ENCODE results near the gene C11orf68.

The C11orf68 gene

DNA sequence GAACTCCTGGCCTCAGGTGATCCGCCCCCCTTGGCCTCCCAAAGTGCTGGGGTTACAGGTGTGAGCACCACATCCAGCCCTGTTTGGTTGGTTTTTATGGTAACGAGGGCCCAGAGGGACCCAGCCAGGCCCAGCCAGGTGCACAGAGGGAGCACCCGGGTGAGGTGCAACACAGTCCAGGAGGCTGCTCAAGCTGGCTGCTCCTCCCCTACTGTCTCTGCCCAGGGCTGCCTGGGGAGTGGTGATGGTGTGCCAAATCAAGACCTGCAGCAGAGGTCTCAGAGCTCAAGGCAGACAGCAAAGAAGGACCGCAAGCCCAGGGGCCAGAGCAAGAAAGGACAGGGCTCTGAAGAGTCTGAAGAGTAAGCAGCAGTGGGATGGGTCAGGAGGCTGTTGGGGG lies 27.8 kb upstream of the C11orf68 start:
- Histone ChIP-seq H4K8ac (ENCODE audit: low read depth, low read length) (no peak overlapping the region), H2BK15ac (replicated peaks; ENCODE audit: low read depth) (no peak overlapping the region), H3K56ac (ENCODE audit: low read length) (no peak overlapping the region), H4K5ac (ENCODE audit: low read length) (no peak overlapping the region), H3K27ac (ENCODE audit: low read depth, low read length) (no peak overlapping the region), H2AK5ac (ENCODE audit: low read length) (no peak overlapping the region), H3K79me2 (ENCODE audit: control insufficient read depth, insufficient read depth, low read length) (no peaks in the 10 kb centered on the region), H3K36me3 (ENCODE audit: control insufficient read depth, insufficient read depth, low read length) (no peaks in the 10 kb centered on the region), H3K4me1 (ENCODE audit: control insufficient read depth, low read depth, low read length) (peaks cover 3% of the 10 kb centered on the region), H3K27me3 (ENCODE audit: insufficient read depth, low read length, poor library complexity) (no peaks in the 10 kb centered on the region), H3K79me1 (ENCODE audit: low read length) (no peaks in the 10 kb centered on the region), H3K9ac (ENCODE audit: low read length) (no peak overlapping the region), H3K4me3 (ENCODE audit: low read length) (no peak overlapping the region), H3K23ac (ENCODE audit: low read length) (no peak overlapping the region), H3K4me2 (ENCODE audit: low read length) (no peak overlapping the region), H3K18ac (ENCODE audit: low read length) (no peak overlapping the region), H2BK5ac (ENCODE audit: low read length) (no peak overlapping the region), H2BK120ac (ENCODE audit: low read depth, low read length) (no peak overlapping the region), H3K4ac (ENCODE audit: low read depth, low read length) (no peak overlapping the region)
- DNase-seq, result no peak
- no CpG with 5 or more reads among the region's 4 CpGs for whole genome bisulfite sequencing (ENCODE audit: extremely low coverage, insufficient coverage, low lambda C conversion rate)

DNA sequence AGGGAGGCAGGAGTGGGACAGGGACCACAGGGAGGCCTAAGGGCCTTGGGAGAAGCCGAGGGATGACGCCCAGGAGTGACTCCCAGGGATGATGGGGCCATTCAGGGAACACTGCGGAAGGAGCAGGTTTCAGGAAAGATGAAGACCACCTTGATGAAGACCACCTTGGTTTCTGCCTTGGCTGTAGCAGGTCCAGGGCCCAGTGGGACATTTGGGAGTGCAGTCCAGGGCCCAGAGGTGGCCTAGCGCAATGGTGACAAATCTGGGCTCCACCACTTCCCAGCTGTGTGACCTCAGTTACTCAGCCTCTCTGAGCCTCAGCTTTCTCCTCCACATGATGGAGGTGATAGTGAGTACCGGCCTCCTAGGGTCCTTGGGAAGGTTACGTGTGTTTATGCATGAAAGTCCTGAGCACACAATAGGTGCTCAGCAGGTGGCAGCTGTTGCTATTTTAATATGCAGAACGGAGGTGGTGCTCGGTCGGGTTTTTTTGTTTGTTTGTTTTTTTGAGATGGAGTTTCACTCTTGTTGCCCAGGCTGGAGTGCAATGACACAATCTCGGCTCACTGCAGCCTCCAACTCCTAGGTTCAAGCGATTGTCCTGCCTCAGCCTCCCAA lies 27.2 kb upstream of the C11orf68 start:
- Histone ChIP-seq H3K4me3 (ENCODE audit: low read length) (no peak overlapping the region), H3K23ac (ENCODE audit: low read length) (no peak overlapping the region), H3K4ac (ENCODE audit: low read depth, low read length) (no peak overlapping the region), H4K5ac (ENCODE audit: low read length) (no peak overlapping the region), H3K18ac (ENCODE audit: low read length) (no peak overlapping the region), H3K79me1 (ENCODE audit: low read length) (no peaks in the 10 kb centered on the region), H2AK5ac (ENCODE audit: low read length) (no peak overlapping the region), H3K27me3 (ENCODE audit: insufficient read depth, low read length, poor library complexity) (no peaks in the 10 kb centered on the region), H3K36me3 (ENCODE audit: control insufficient read depth, insufficient read depth, low read length) (no peaks in the 10 kb centered on the region), H2BK120ac (ENCODE audit: low read depth, low read length) (no peak overlapping the region), H3K27ac (ENCODE audit: low read depth, low read length) (no peak overlapping the region), H3K9ac (ENCODE audit: low read length) (no peak overlapping the region), H3K4me2 (ENCODE audit: low read length) (no peak overlapping the region), H2BK5ac (ENCODE audit: low read length) (no peak overlapping the region), H2BK15ac (replicated peaks; ENCODE audit: low read depth) (no peak overlapping the region), H3K4me1 (ENCODE audit: control insufficient read depth, low read depth, low read length) (peaks cover 3% of the 10 kb centered on the region), H4K8ac (ENCODE audit: low read depth, low read length) (no peak overlapping the region), H3K79me2 (ENCODE audit: control insufficient read depth, insufficient read depth, low read length) (no peaks in the 10 kb centered on the region), H3K56ac (ENCODE audit: low read length) (peak overlapping the region; percentile 35)
- DNase-seq, result peak; percentile 68
- no CpG with 5 or more reads among the region's 11 CpGs for WGBS (ENCODE audit: extremely low coverage, insufficient coverage, low lambda C conversion rate)

GRCh38 chr11:65945430-65945911 lies 26.6 kb upstream of the C11orf68 start, which contains the start of gene TSGA10IP:
Gene TSGA10IP, plus strand, starts transcription at chr11:65945480. Its CDS starts 196 bp downstream, at chr11:65945676.
- no peaks in the 10 kb centered on the region for H3K79me2 ChIP-seq (ENCODE audit: control insufficient read depth, insufficient read depth, low read length)
- H3K4me2 ChIP-seq (ENCODE audit: low read length), result no peak within 1 kb of the TSS
- peak within 1 kb of the TSS; percentile 35 for H3K56ac ChIP-seq (ENCODE audit: low read length)
- no peak within 1 kb of the TSS for H4K8ac ChIP-seq (ENCODE audit: low read depth, low read length)
- H3K27me3 ChIP-seq (ENCODE audit: insufficient read depth, low read length, poor library complexity), result no peaks in the 10 kb centered on the region
- H3K79me1 ChIP-seq (ENCODE audit: low read length), result no peaks in the 10 kb centered on the region
- H2BK5ac ChIP-seq (ENCODE audit: low read length), result no peak within 1 kb of the TSS
- no peak within 1 kb of the TSS for H3K18ac ChIP-seq (ENCODE audit: low read length)
- no CpG with 5 or more reads among the region's 13 CpGs for WGBS (ENCODE audit: extremely low coverage, insufficient coverage, low lambda C conversion rate)
- no peak within 1 kb of the TSS for H3K4ac ChIP-seq (ENCODE audit: low read depth, low read length)
- no peak within 1 kb of the TSS for H2BK120ac ChIP-seq (ENCODE audit: low read depth, low read length)
- H2BK15ac ChIP-seq (replicated peaks; ENCODE audit: low read depth), result no peak within 1 kb of the TSS
- no peaks in the 10 kb centered on the region for H3K36me3 ChIP-seq (ENCODE audit: control insufficient read depth, insufficient read depth, low read length)
- H3K4me1 ChIP-seq (ENCODE audit: control insufficient read depth, low read depth, low read length), result peaks cover 3% of the 10 kb centered on the region
- no peak within 1 kb of the TSS for H3K27ac ChIP-seq (ENCODE audit: low read depth, low read length)
- peak; percentile 81 for DNase-seq
- H4K5ac ChIP-seq (ENCODE audit: low read length), result no peak within 1 kb of the TSS
- no peak within 1 kb of the TSS for H3K9ac ChIP-seq (ENCODE audit: low read length)
- H3K23ac ChIP-seq (ENCODE audit: low read length), result no peak within 1 kb of the TSS
- H2AK5ac ChIP-seq (ENCODE audit: low read length), result no peak within 1 kb of the TSS
- H3K4me3 ChIP-seq (ENCODE audit: low read length), result no peak within 1 kb of the TSS

DNA sequence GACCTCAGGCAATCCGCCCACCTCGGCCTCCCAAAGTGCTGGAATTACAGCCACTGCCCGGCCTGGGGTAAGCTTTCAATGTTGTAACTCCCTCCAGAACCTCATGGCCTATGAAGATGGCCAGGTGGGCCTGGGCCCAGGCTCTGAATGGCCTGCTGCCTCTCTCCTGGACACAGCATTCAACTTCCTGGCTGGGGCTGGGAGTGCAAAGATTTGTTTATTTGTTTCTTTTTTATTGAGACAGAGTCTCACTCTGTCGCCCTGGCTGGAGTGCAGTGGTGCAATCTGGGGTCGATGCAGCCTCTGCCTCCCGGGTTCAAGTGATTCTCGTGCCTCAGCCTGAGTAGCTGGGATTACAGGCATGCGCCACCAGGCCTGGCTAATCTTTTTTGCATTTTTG lies 25.9 kb upstream of the C11orf68 start:
- Histone ChIP-seq H2BK120ac (ENCODE audit: low read depth, low read length) (no peak overlapping the region), H3K9ac (ENCODE audit: low read length) (no peak overlapping the region), H3K27me3 (ENCODE audit: insufficient read depth, low read length, poor library complexity) (no peaks in the 10 kb centered on the region), H3K36me3 (ENCODE audit: control insufficient read depth, insufficient read depth, low read length) (no peaks in the 10 kb centered on the region), H4K8ac (ENCODE audit: low read depth, low read length) (no peak overlapping the region), H3K18ac (ENCODE audit: low read length) (no peak overlapping the region), H2BK5ac (ENCODE audit: low read length) (no peak overlapping the region), H2BK15ac (replicated peaks; ENCODE audit: low read depth) (no peak overlapping the region), H3K79me1 (ENCODE audit: low read length) (no peaks in the 10 kb centered on the region), H3K4me2 (ENCODE audit: low read length) (no peak overlapping the region), H3K79me2 (ENCODE audit: control insufficient read depth, insufficient read depth, low read length) (no peaks in the 10 kb centered on the region), H4K5ac (ENCODE audit: low read length) (no peak overlapping the region), H3K4me1 (ENCODE audit: control insufficient read depth, low read depth, low read length) (peaks cover 3% of the 10 kb centered on the region), H3K4ac (ENCODE audit: low read depth, low read length) (no peak overlapping the region), H3K23ac (ENCODE audit: low read length) (no peak overlapping the region), H3K56ac (ENCODE audit: low read length) (no peak overlapping the region), H3K4me3 (ENCODE audit: low read length) (no peak overlapping the region), H2AK5ac (ENCODE audit: low read length) (no peak overlapping the region), H3K27ac (ENCODE audit: low read depth, low read length) (no peak overlapping the region)
- no CpG with 5 or more reads among the region's 8 CpGs for WGBS (ENCODE audit: extremely low coverage, insufficient coverage, low lambda C conversion rate)
- DNase-seq, result no peak

GRCh38 chr11:65944191-65944590 lies 25.3 kb upstream of the C11orf68 start:
- H3K4me1 ChIP-seq (ENCODE audit: control insufficient read depth, low read depth, low read length), result peaks cover 3% of the 10 kb centered on the region
- no peak overlapping the region for H3K4me3 ChIP-seq (ENCODE audit: low read length)
- H3K79me1 ChIP-seq (ENCODE audit: low read length), result no peaks in the 10 kb centered on the region
- no peak overlapping the region for H2BK120ac ChIP-seq (ENCODE audit: low read depth, low read length)
- no peaks in the 10 kb centered on the region for H3K27me3 ChIP-seq (ENCODE audit: insufficient read depth, low read length, poor library complexity)
- no peak overlapping the region for H3K56ac ChIP-seq (ENCODE audit: low read length)
- no peak overlapping the region for H3K9ac ChIP-seq (ENCODE audit: low read length)
- H3K36me3 ChIP-seq (ENCODE audit: control insufficient read depth, insufficient read depth, low read length), result no peaks in the 10 kb centered on the region
- no peak overlapping the region for H3K4ac ChIP-seq (ENCODE audit: low read depth, low read length)
- no peak overlapping the region for H4K8ac ChIP-seq (ENCODE audit: low read depth, low read length)
- H4K5ac ChIP-seq (ENCODE audit: low read length), result no peak overlapping the region
- DNase-seq, result no peak
- no peak overlapping the region for H3K27ac ChIP-seq (ENCODE audit: low read depth, low read length)
- H2BK5ac ChIP-seq (ENCODE audit: low read length), result no peak overlapping the region
- WGBS (ENCODE audit: extremely low coverage, insufficient coverage, low lambda C conversion rate), result no CpG with 5 or more reads among the region's 8 CpGs
- H3K4me2 ChIP-seq (ENCODE audit: low read length), result no peak overlapping the region
- H2AK5ac ChIP-seq (ENCODE audit: low read length), result no peak overlapping the region
- no peaks in the 10 kb centered on the region for H3K79me2 ChIP-seq (ENCODE audit: control insufficient read depth, insufficient read depth, low read length)
- H3K18ac ChIP-seq (ENCODE audit: low read length), result no peak overlapping the region
- no peak overlapping the region for H3K23ac ChIP-seq (ENCODE audit: low read length)
- H2BK15ac ChIP-seq (replicated peaks; ENCODE audit: low read depth), result no peak overlapping the region

DNA sequence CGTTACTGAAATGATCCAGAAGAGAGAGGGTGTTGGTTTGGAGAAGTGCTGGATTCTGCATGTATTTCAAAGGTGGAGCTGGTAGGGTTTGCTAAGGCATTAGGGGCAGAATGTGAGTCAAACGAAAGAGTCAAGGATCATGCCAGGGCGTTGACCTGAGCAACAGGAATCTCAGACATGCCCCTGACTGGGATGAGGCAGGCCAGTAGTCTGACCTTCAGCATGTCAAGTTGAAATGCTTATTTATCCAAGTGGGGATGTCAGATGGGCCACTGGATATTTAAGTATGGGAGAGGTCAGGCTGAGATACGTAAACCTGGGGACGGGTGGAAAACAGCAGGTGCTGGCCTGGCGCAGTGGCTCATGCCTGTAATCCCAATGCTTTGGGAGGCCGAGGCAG lies 23.7 kb upstream of the C11orf68 start:
- no peak overlapping the region for H4K8ac ChIP-seq (ENCODE audit: low read depth, low read length)
- H4K5ac ChIP-seq (ENCODE audit: low read length), result no peak overlapping the region
- H3K9ac ChIP-seq (ENCODE audit: low read length), result no peak overlapping the region
- no peak overlapping the region for H2BK120ac ChIP-seq (ENCODE audit: low read depth, low read length)
- H3K4me2 ChIP-seq (ENCODE audit: low read length), result no peak overlapping the region
- H2BK5ac ChIP-seq (ENCODE audit: low read length), result no peak overlapping the region
- no peak for DNase-seq
- H2AK5ac ChIP-seq (ENCODE audit: low read length), result no peak overlapping the region
- no peaks in the 10 kb centered on the region for H3K36me3 ChIP-seq (ENCODE audit: control insufficient read depth, insufficient read depth, low read length)
- H2BK15ac ChIP-seq (replicated peaks; ENCODE audit: low read depth), result no peak overlapping the region
- no peak overlapping the region for H3K56ac ChIP-seq (ENCODE audit: low read length)
- peaks cover 3% of the 10 kb centered on the region for H3K4me1 ChIP-seq (ENCODE audit: control insufficient read depth, low read depth, low read length)
- no peaks in the 10 kb centered on the region for H3K79me1 ChIP-seq (ENCODE audit: low read length)
- H3K79me2 ChIP-seq (ENCODE audit: control insufficient read depth, insufficient read depth, low read length), result no peaks in the 10 kb centered on the region
- no peak overlapping the region for H3K27ac ChIP-seq (ENCODE audit: low read depth, low read length)
- WGBS (ENCODE audit: extremely low coverage, insufficient coverage, low lambda C conversion rate), result no CpG with 5 or more reads among the region's 7 CpGs
- H3K23ac ChIP-seq (ENCODE audit: low read length), result no peak overlapping the region
- H3K27me3 ChIP-seq (ENCODE audit: insufficient read depth, low read length, poor library complexity), result no peaks in the 10 kb centered on the region
- no peak overlapping the region for H3K4me3 ChIP-seq (ENCODE audit: low read length)
- no peak overlapping the region for H3K18ac ChIP-seq (ENCODE audit: low read length)
- H3K4ac ChIP-seq (ENCODE audit: low read depth, low read length), result no peak overlapping the region

Measured in mesendoderm (in vitro differentiated cells).